ENCODE results near the gene GRM7.

GRM7 gene

DNA sequence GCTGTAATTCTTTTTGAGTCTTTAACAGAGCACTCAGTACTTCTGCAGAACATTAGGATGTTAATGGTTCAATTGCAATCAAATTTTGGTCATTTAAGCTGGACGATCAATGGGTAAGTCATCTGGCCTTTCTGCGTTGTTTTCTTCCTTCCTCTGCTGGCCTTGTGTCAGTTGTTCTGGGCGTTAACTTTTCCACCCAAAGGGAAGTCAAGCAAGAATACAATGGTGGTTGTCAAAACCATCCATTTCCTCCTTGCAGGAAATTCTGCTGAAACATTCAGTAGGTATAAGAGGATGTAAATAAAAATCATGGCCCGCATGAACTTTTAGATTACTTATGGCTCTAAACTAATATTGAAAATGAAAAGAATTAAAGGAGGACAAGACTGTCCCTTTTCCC, 584.0 kb downstream of the GRM7 start:
- Histone ChIP-seq H3K4me3 (ENCODE audit: low read depth in 1 of 2, low read length in 2 of 2) (no peak overlapping the region), H3K9me3 (ENCODE audit: low read length) (no peaks in the 10 kb centered on the region), H3K27ac (ENCODE audit: low read depth, low read length) (no peak overlapping the region), H3K27me3 (ENCODE audit: control insufficient read depth in 1 of 2, insufficient read depth in 2 of 2, low read length in 2 of 2) (no peaks in the 10 kb centered on the region), H3K36me3 (ENCODE audit: insufficient read depth, low read length) (no peaks in the 10 kb centered on the region), H3K4me1 (ENCODE audit: insufficient read depth, low read length) (no peaks in the 10 kb centered on the region), H3K9ac (ENCODE audit: low read length) (no peak overlapping the region)

- Histone ChIP-seq H3K36me3 (ENCODE audit: insufficient read depth, low read length) (no peaks in the 10 kb centered on the region), H3K4me3 (ENCODE audit: low read depth in 1 of 2, low read length in 2 of 2) (no peak overlapping the region), H3K27ac (ENCODE audit: low read depth, low read length) (no peak overlapping the region), H3K4me1 (ENCODE audit: insufficient read depth, low read length) (no peaks in the 10 kb centered on the region), H3K9ac (ENCODE audit: low read length) (no peak overlapping the region), H3K9me3 (ENCODE audit: low read length) (no peaks in the 10 kb centered on the region), H3K27me3 (ENCODE audit: control insufficient read depth in 1 of 2, insufficient read depth in 2 of 2, low read length in 2 of 2) (no peaks in the 10 kb centered on the region)
Observed at GRCh38 chr3:7445331-7445730, 584.4 kb downstream of the GRM7 start.

DNA sequence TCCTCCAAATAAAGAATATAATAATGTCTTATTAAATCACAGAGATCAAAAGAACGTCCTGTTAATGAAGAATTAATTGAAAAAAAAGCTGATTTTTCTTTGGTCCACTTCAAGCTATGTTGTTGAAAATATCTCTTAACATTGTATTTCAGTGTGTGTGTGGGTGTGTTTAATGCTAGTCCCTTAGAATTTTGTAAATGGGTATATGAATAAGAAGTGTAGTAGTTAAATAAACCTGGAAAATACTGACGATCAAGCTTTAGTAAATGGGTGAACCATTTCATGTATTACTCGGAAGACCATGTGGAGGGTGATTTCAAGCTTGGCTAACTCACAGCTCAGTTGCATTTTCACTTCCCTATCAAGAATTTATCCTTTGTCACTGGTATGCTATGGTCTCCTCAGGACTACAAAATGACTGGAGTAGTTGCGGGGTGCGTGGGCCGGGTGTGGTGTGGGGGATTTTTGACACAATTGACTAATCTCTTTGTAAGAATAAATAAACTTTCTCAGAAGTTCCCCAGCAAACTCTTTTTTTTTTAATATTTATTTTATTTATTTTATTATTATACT, 586.4 kb downstream of the GRM7 start:
- Histone ChIP-seq H3K27me3 (ENCODE audit: control insufficient read depth in 1 of 2, insufficient read depth in 2 of 2, low read length in 2 of 2) (no peaks in the 10 kb centered on the region), H3K4me3 (ENCODE audit: low read depth in 1 of 2, low read length in 2 of 2) (no peak overlapping the region), H3K4me1 (ENCODE audit: insufficient read depth, low read length) (no peaks in the 10 kb centered on the region), H3K9me3 (ENCODE audit: low read length) (no peaks in the 10 kb centered on the region), H3K36me3 (ENCODE audit: insufficient read depth, low read length) (no peaks in the 10 kb centered on the region), H3K9ac (ENCODE audit: low read length) (no peak overlapping the region), H3K27ac (ENCODE audit: low read depth, low read length) (no peak overlapping the region)

DNA sequence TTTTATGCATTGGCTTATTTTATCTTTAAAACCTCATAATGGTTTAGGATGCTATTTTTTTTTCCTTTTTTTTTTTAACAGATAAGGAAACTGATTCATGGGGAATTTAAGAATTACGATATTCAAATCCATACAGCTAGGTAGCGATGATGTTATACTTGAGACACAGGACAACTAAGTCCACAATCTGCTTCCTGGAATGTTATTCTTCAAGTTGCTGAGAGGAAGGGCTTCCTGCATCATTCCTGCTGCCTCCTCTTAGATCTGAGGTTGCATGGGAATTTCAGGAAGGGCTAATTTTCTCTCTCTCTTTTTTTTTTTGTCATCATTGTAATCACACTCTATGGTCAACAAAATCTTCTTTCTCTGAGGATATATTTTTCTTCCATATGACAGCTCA, 595.5 kb downstream of the GRM7 start:
- Histone ChIP-seq H3K36me3 (ENCODE audit: insufficient read depth, low read length) (no peaks in the 10 kb centered on the region), H3K9me3 (ENCODE audit: low read length) (no peaks in the 10 kb centered on the region), H3K27ac (ENCODE audit: low read depth, low read length) (no peak overlapping the region), H3K27me3 (ENCODE audit: control insufficient read depth in 1 of 2, insufficient read depth in 2 of 2, low read length in 2 of 2) (no peaks in the 10 kb centered on the region), H3K9ac (ENCODE audit: low read length) (no peak overlapping the region), H3K4me1 (ENCODE audit: insufficient read depth, low read length) (no peaks in the 10 kb centered on the region), H3K4me3 (ENCODE audit: low read depth in 1 of 2, low read length in 2 of 2) (no peak overlapping the region)

- Histone ChIP-seq H3K4me3 (ENCODE audit: low read depth in 1 of 2, low read length in 2 of 2) (no peak overlapping the region), H3K36me3 (ENCODE audit: insufficient read depth, low read length) (no peaks in the 10 kb centered on the region), H3K27ac (ENCODE audit: low read depth, low read length) (no peak overlapping the region), H3K4me1 (ENCODE audit: insufficient read depth, low read length) (no peaks in the 10 kb centered on the region), H3K9me3 (ENCODE audit: low read length) (no peaks in the 10 kb centered on the region), H3K9ac (ENCODE audit: low read length) (no peak overlapping the region), H3K27me3 (ENCODE audit: control insufficient read depth in 1 of 2, insufficient read depth in 2 of 2, low read length in 2 of 2) (no peaks in the 10 kb centered on the region)
Observed at GRCh38 chr3:7461202-7461825, 600.4 kb downstream of the GRM7 start.

DNA sequence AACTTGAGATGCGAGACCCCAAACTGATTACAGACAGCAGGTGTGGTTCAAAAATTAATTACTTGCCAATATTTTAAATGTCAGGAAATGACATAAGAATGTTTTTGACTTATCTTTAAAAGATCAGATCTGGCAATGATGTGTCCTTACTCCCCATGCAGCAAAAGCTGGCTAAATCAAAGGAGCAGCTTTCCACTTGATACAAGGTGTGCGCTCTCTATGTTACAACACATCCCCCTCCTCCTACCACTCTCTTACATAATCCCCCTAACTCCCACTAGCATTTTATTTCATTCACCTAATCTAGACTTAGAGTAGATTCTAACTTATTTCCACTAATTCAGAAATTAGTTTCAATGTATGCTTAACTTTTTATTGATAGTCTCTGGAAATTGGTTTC, 609.0 kb downstream of the GRM7 start:
- Histone ChIP-seq H3K27me3 (ENCODE audit: control insufficient read depth in 1 of 2, insufficient read depth in 2 of 2, low read length in 2 of 2) (no peaks in the 10 kb centered on the region), H3K4me1 (ENCODE audit: insufficient read depth, low read length) (no peaks in the 10 kb centered on the region), H3K9me3 (ENCODE audit: low read length) (no peaks in the 10 kb centered on the region), H3K9ac (ENCODE audit: low read length) (no peak overlapping the region), H3K36me3 (ENCODE audit: insufficient read depth, low read length) (no peaks in the 10 kb centered on the region), H3K27ac (ENCODE audit: low read depth, low read length) (no peak overlapping the region), H3K4me3 (ENCODE audit: low read depth in 1 of 2, low read length in 2 of 2) (no peak overlapping the region)

DNA sequence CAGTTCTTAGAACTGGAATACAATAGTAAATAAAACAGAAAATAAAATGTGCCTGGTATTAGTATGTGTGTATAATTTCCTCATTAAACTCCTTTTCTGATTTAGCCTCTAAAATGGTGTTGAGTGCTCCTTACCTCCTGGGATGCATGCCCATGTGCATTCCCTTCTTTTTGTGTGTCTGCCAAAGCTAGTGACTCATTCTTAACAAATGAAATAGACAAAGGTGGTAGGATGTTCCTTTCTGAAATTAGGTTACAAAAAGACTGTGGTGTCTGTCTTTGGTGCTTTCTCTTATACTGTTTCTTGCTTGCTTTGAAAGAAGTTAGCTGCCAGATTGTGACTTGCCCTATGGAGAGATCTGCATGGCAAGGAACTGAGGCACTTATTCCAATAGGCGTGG, 623.7 kb downstream of the GRM7 start:
- no peaks in the 10 kb centered on the region for H3K4me1 ChIP-seq (ENCODE audit: insufficient read depth, low read length)
- H3K9me3 ChIP-seq (ENCODE audit: low read length) = no peaks in the 10 kb centered on the region
- no peak overlapping the region for H3K27ac ChIP-seq (ENCODE audit: low read depth, low read length)
- H3K27me3 ChIP-seq (ENCODE audit: control insufficient read depth in 1 of 2, insufficient read depth in 2 of 2, low read length in 2 of 2) = no peaks in the 10 kb centered on the region
- H3K4me3 ChIP-seq (ENCODE audit: low read depth in 1 of 2, low read length in 2 of 2) = no peak overlapping the region
- no peak overlapping the region for H3K9ac ChIP-seq (ENCODE audit: low read length)
- H3K36me3 ChIP-seq (ENCODE audit: insufficient read depth, low read length) = no peaks in the 10 kb centered on the region

DNA sequence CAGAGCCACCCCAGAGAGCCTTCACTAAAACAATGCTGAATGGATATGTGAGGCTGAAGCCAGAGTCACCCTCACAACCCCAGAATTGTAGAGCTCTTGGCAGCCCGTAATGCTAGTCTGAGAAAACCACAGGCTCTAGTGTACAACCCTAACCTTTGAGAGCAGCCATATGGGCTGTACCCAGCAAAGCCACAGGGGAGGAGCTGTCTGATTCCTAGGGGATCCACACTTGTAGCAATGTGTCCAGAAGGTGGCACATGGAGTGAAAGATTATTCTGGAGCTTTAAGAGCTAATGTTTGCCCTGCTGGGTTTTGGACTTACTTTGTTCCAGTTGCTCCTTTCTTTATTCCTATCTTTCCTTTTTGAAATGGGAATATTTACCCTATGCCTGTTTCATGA, 626.8 kb downstream of the GRM7 start:
- Histone ChIP-seq H3K27me3 (ENCODE audit: control insufficient read depth in 1 of 2, insufficient read depth in 2 of 2, low read length in 2 of 2) (no peaks in the 10 kb centered on the region), H3K9me3 (ENCODE audit: low read length) (no peaks in the 10 kb centered on the region), H3K27ac (ENCODE audit: low read depth, low read length) (no peak overlapping the region), H3K9ac (ENCODE audit: low read length) (no peak overlapping the region), H3K36me3 (ENCODE audit: insufficient read depth, low read length) (no peaks in the 10 kb centered on the region), H3K4me3 (ENCODE audit: low read depth in 1 of 2, low read length in 2 of 2) (no peak overlapping the region), H3K4me1 (ENCODE audit: insufficient read depth, low read length) (no peaks in the 10 kb centered on the region)

GRCh38 chr3:7489417-7489816, 628.5 kb downstream of the GRM7 start:
- H3K9me3 ChIP-seq (ENCODE audit: low read length) = no peaks in the 10 kb centered on the region
- H3K36me3 ChIP-seq (ENCODE audit: insufficient read depth, low read length) = no peaks in the 10 kb centered on the region
- no peak overlapping the region for H3K4me3 ChIP-seq (ENCODE audit: low read depth in 1 of 2, low read length in 2 of 2)
- no peak overlapping the region for H3K9ac ChIP-seq (ENCODE audit: low read length)
- no peaks in the 10 kb centered on the region for H3K27me3 ChIP-seq (ENCODE audit: control insufficient read depth in 1 of 2, insufficient read depth in 2 of 2, low read length in 2 of 2)
- H3K27ac ChIP-seq (ENCODE audit: low read depth, low read length) = no peak overlapping the region
- no peaks in the 10 kb centered on the region for H3K4me1 ChIP-seq (ENCODE audit: insufficient read depth, low read length)

- H3K27me3 ChIP-seq (ENCODE audit: control insufficient read depth in 1 of 2, insufficient read depth in 2 of 2, low read length in 2 of 2) = no peaks in the 10 kb centered on the region
- H3K4me1 ChIP-seq (ENCODE audit: insufficient read depth, low read length) = no peaks in the 10 kb centered on the region
- H3K4me3 ChIP-seq (ENCODE audit: low read depth in 1 of 2, low read length in 2 of 2) = no peak overlapping the region
- H3K36me3 ChIP-seq (ENCODE audit: insufficient read depth, low read length) = no peaks in the 10 kb centered on the region
- no peak overlapping the region for H3K27ac ChIP-seq (ENCODE audit: low read depth, low read length)
- no peaks in the 10 kb centered on the region for H3K9me3 ChIP-seq (ENCODE audit: low read length)
- no peak overlapping the region for H3K9ac ChIP-seq (ENCODE audit: low read length)
Observed at GRCh38 chr3:7498715-7499114, 637.8 kb downstream of the GRM7 start.

GRCh38 chr3:7503431-7503830, 642.5 kb downstream of the GRM7 start:
- Histone ChIP-seq H3K27ac (ENCODE audit: low read depth, low read length) (no peak overlapping the region), H3K36me3 (ENCODE audit: insufficient read depth, low read length) (no peaks in the 10 kb centered on the region), H3K4me3 (ENCODE audit: low read depth in 1 of 2, low read length in 2 of 2) (no peak overlapping the region), H3K9me3 (ENCODE audit: low read length) (no peaks in the 10 kb centered on the region), H3K9ac (ENCODE audit: low read length) (no peak overlapping the region), H3K27me3 (ENCODE audit: control insufficient read depth in 1 of 2, insufficient read depth in 2 of 2, low read length in 2 of 2) (no peaks in the 10 kb centered on the region), H3K4me1 (ENCODE audit: insufficient read depth, low read length) (no peaks in the 10 kb centered on the region)
